Caco-2 (cell line): ENCODE measurements around the gene ITGB6. TPM values are rescaled to one million over a fixed set of nuclear protein-coding genes. Genes with fewer than 3 reads are reported as not detected.

Source experiments
- BruUV-seq: library from RNA; stranded (reverse); fragments of 400-500 nt; replicated peaks from 2 replicates; lab custom pipeline; 2021; lab: Mats Ljungman, UMichigan
- CTCF ChIA-PET: fragments of 300-600 bp; sonication (Branson Sonifier 250); formaldehyde crosslinking; loops from one replicate; lab custom pipeline; 2022; ENCODE audit warnings: antibody characterized with exemption; lab: Charles Lee
- POLR2A ChIA-PET: fragments of 300-600 bp; sonication (Branson Sonifier 250); formaldehyde crosslinking; loops from one replicate; lab custom pipeline; 2022; ENCODE audit warnings: antibody characterized with exemption; lab: Charles Lee
- DNase-seq, 2 experiments: peaks; one replicate each; pipeline versions ENCODE4 v3.0.0 to v3.0.0-alpha.2; 2020 to 2022
- H3K27me3 ChIP-seq: replicated peaks from 2 replicates; pipeline ENCODE4 v1.6.0; 2011; ENCODE audit warnings: low read length; ENCODE audit not compliant: control insufficient read depth, insufficient read depth
- H3K36me3 ChIP-seq: 2 replicates; pipeline ENCODE4 v1.5.1; 2011; ENCODE audit warnings: low read length; ENCODE audit not compliant: control insufficient read depth, insufficient read depth
- H3K4me1 ChIP-seq: fragments of 250-450 bp; sonication (Bioruptor Pico); 2 replicates; pipeline ENCODE4 v1.5.1; 2020; ENCODE audit warnings: mild to moderate bottlenecking
- H3K4me3 ChIP-seq: 2 replicates; pipeline ENCODE4 v1.5.1; 2011; ENCODE audit warnings: low read depth, mild to moderate bottlenecking, control low read depth, low read length
- H3K9me3 ChIP-seq: fragments of 250-450 bp; sonication (Bioruptor Pico); 2 replicates; pipeline ENCODE4 v1.5.1; 2020; ENCODE audit warnings: mild to moderate bottlenecking, moderate library complexity
- H3K27ac Mint-ChIP-seq: one replicate; pipeline ENCODE4 v1.8.0; 2022; ENCODE audit warnings: mixed read lengths; ENCODE audit not compliant: unreplicated experiment
- H3K27me3 Mint-ChIP-seq: one replicate; pipeline ENCODE4 v1.8.0; 2022; ENCODE audit warnings: mixed read lengths; ENCODE audit not compliant: insufficient read depth, unreplicated experiment
- H3K36me3 Mint-ChIP-seq: one replicate; pipeline ENCODE4 v1.8.0; 2022; ENCODE audit warnings: mild to moderate bottlenecking, mixed read lengths; ENCODE audit not compliant: insufficient read depth, unreplicated experiment
- H3K4me1 Mint-ChIP-seq: one replicate; pipeline ENCODE4 v1.8.0; 2022; ENCODE audit warnings: low read depth, mixed read lengths; ENCODE audit not compliant: unreplicated experiment
- H3K4me3 Mint-ChIP-seq: one replicate; pipeline ENCODE4 v1.8.0; 2022; ENCODE audit warnings: mild to moderate bottlenecking, moderate library complexity, mixed read lengths; ENCODE audit not compliant: unreplicated experiment
- H3K9me3 Mint-ChIP-seq: one replicate; pipeline ENCODE4 v1.8.0; 2022; ENCODE audit warnings: mixed read lengths; ENCODE audit not compliant: unreplicated experiment
- intact Hi-C: fragments of 100-400 bp; cut with micrococcal nuclease; formaldehyde crosslinking; loops from one replicate; pipeline ENCODE4 v1.10.0; 2022; ENCODE audit not compliant: unreplicated experiment
- total RNA-seq: library from RNA; stranded (reverse); gene quantifications from 2 replicates; pipeline ENCODE4 v1.2.3, GENCODE V29; 2022
- TF ChIP-seq, protein P1 (sequence below), 2 experiments: fragments of 200-600 bp in 1 of 2; IDR thresholded peaks; 1 replicate in 1 of 2; 2 replicates in 1 of 2; pipeline versions ENCODE4 v1.5.1 to v1.8.0; 2011 to 2022; ENCODE audit warnings: antibody characterized with exemption in 1 of 2, control low read depth in 1 of 2, inconsistent platforms in 1 of 2, low read depth in 1 of 2, low read length in 1 of 2, mild to moderate bottlenecking in 1 of 2, moderate library complexity in 1 of 2; ENCODE audit not compliant: insufficient read depth in 1 of 2, severe bottlenecking in 1 of 2, unreplicated experiment in 1 of 2

ITGB6 gene
- total RNA-seq, 1 experiment from 2014 or later, result 1.7 TPM

DNA sequence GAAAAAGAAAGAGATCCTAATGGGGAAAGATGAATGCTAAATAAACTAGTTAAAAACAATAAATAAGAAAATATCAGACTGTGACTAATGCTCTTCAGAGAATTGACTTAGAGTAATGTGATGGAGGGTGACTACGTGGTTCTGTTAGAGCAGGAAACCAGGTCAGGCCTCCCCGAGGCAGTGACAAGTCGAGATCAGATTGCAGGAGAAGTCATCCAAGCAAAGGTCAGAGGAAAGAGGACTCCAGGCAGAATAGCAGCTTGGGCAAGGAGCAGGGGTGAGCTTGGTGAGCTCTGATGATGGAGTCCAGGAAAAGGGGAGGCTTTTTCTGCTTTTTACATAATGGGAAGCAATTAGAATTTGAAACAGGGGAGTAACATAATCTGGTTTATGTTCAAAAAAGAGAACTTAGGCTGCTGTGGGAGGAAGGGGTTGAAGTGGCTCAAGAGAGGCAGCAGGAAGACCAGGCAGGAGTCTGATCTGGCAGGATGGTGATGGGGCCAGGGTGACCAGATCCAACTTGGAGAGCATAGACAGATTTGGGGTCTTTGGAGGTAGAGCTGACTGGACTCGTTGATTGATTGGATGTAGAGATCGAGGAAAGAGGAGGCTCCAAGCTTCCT is 27.3 kb upstream of the ITGB6 start:
- Histone ChIP-seq H3K9me3 (no peaks in the 10 kb centered on the region), H3K27me3 (no peaks in the 10 kb centered on the region), H3K4me1 (peaks cover 41% of the 10 kb centered on the region), H3K4me3 (no peak overlapping the region), H3K36me3 (no peaks in the 10 kb centered on the region)
- CTCF ChIA-PET, result no interaction called here
- TF ChIP-seq, protein P1, sequence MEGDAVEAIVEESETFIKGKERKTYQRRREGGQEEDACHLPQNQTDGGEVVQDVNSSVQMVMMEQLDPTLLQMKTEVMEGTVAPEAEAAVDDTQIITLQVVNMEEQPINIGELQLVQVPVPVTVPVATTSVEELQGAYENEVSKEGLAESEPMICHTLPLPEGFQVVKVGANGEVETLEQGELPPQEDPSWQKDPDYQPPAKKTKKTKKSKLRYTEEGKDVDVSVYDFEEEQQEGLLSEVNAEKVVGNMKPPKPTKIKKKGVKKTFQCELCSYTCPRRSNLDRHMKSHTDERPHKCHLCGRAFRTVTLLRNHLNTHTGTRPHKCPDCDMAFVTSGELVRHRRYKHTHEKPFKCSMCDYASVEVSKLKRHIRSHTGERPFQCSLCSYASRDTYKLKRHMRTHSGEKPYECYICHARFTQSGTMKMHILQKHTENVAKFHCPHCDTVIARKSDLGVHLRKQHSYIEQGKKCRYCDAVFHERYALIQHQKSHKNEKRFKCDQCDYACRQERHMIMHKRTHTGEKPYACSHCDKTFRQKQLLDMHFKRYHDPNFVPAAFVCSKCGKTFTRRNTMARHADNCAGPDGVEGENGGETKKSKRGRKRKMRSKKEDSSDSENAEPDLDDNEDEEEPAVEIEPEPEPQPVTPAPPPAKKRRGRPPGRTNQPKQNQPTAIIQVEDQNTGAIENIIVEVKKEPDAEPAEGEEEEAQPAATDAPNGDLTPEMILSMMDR (IDR thresholded peaks at IDR 0.05; ENCODE audit: insufficient read depth in 1 of 2, low read depth in 1 of 2, low read length in 1 of 2, severe bottlenecking in 1 of 2, unreplicated experiment in 1 of 2), result no peak
- POLR2A ChIA-PET, result no interaction called here
- DNase-seq, result no peak
- H3K9me3 Mint-ChIP-seq, result no peaks in the 10 kb centered on the region
- peak overlapping the region; percentile 1 for H3K4me3 Mint-ChIP-seq
- H3K27me3 Mint-ChIP-seq, result no peaks in the 10 kb centered on the region
- H3K27ac Mint-ChIP-seq, result peak overlapping the region; percentile 64
- no peaks in the 10 kb centered on the region for H3K36me3 Mint-ChIP-seq
- peaks cover 33% of the 10 kb centered on the region for H3K4me1 Mint-ChIP-seq
- BruUV-seq, result no TSS peak
- intact Hi-C loops, result no loop called here

DNA sequence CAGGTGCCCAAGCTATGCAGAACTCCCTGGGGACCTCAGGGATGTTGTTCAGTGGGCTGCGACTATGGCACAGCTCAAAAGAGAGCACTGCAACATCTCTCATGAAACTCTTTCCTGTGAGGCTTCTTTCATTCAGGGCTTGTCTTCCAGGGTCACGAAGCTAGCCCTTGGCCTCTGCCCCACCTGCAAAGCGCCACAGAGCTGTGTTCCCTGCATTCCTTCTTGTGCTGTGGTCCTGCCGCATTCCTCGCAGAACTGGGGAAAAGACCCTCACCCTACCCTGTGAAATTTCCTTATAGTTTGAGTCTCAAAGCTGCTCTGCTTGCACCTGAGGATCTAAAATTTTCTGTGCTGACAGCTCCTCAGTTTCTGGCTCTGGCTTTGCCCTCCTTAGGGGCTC is 26.3 kb upstream of the ITGB6 start:
- intact Hi-C loops, result no loop called here
- Histone ChIP-seq H3K9me3 (no peaks in the 10 kb centered on the region), H3K27me3 (no peaks in the 10 kb centered on the region), H3K4me1 (peaks cover 52% of the 10 kb centered on the region), H3K36me3 (no peaks in the 10 kb centered on the region), H3K4me3 (no peak overlapping the region)
- peaks cover 37% of the 10 kb centered on the region for H3K4me1 Mint-ChIP-seq
- CTCF ChIA-PET, result no interaction called here
- POLR2A ChIA-PET, result no interaction called here
- TF ChIP-seq, protein P1 (IDR thresholded peaks at IDR 0.05; ENCODE audit: insufficient read depth in 1 of 2, low read depth in 1 of 2, low read length in 1 of 2, severe bottlenecking in 1 of 2, unreplicated experiment in 1 of 2), result no peak
- no peak for DNase-seq
- no peaks in the 10 kb centered on the region for H3K9me3 Mint-ChIP-seq
- no peaks in the 10 kb centered on the region for H3K27me3 Mint-ChIP-seq
- BruUV-seq, result no TSS peak
- no peak overlapping the region for H3K4me3 Mint-ChIP-seq
- H3K27ac Mint-ChIP-seq, result no peak overlapping the region
- H3K36me3 Mint-ChIP-seq, result no peaks in the 10 kb centered on the region

- ChIA-PET CTCF (no interaction called here), POLR2A (no interaction called here)
- intact Hi-C loops, result no loop called here
- no TSS peak for BruUV-seq
- TF ChIP-seq, protein P1 (IDR thresholded peaks at IDR 0.05; ENCODE audit: insufficient read depth in 1 of 2, low read depth in 1 of 2, low read length in 1 of 2, severe bottlenecking in 1 of 2, unreplicated experiment in 1 of 2), result no peak
- H3K36me3 Mint-ChIP-seq, result no peaks in the 10 kb centered on the region
- no peaks in the 10 kb centered on the region for H3K27me3 ChIP-seq
- no peak overlapping the region for H3K4me3 ChIP-seq
- no peak for DNase-seq
- no peak overlapping the region for H3K4me3 Mint-ChIP-seq
- peaks cover 43% of the 10 kb centered on the region for H3K4me1 Mint-ChIP-seq
- peaks cover 55% of the 10 kb centered on the region for H3K4me1 ChIP-seq
- H3K27ac Mint-ChIP-seq, result no peak overlapping the region
- no peaks in the 10 kb centered on the region for H3K27me3 Mint-ChIP-seq
- no peaks in the 10 kb centered on the region for H3K9me3 Mint-ChIP-seq
- no peaks in the 10 kb centered on the region for H3K9me3 ChIP-seq
- no peaks in the 10 kb centered on the region for H3K36me3 ChIP-seq
Measured at GRCh38 chr2:160225722-160226121, 25.6 kb upstream of the ITGB6 start.
